Stimulated activated CD4-positive, alpha-beta T cell treated with anti-CD3 and anti-CD28 coated beads, Interleukin-4, amount 100 ng/mL, for 4 hours (primary cell): ENCODE data around the gene HSPA12B.
A peak's percentile ranks its signal among the peaks of the same experiment; 100 is the strongest.

Source experiments
- DNase-seq, 2 experiments: peaks; one replicate each; pipeline ENCODE4 v3.0.0-alpha.2; 2020

Gene HSPA12B

DNA sequence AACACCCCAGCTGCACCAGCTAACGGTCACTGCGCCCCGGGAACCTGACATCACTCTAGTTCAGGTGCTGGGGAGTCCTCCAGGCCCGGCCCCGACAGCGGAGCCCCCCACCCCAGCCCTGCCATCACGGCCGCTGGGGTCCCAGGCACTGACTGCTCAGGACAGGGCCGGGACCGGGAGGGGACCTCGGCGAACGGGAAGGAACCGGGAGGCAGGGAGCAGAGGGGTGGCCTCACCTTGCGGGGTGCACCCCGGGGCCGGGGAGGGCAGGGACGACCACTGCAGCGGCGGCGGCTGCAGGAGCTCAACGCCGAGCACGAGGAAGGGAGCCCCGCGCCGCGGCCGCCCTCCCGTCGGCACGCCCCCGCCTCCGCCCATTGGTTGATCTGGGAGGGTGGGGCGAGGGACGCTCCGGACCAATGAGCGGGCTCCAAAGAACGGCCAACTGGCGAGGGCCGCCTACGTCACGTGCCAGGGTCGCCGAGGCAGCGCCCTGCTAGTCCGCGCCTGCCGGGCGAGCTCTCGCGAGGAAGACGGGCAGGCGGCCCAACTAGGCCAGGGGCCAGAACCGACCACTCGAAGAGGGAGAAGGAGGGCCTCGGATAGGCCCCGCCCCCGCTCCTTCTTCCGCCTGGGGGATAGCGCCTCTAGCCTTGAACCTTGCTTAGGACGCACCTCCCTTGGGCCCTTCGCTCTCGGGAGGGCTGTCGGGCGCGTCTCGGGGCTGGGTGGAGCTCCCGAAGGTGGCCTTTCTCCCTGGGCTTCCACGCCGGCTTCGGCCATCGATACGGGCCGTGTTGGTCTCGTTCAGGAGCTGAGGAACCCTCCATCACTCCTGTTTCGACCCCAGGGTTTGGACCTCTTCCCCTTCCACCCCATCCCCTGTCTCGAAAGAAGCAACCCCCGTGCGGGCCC lies 35.2 kb downstream of the HSPA12B start, which contains the start of gene ADISSP:
TSS of gene ADISSP (minus strand) at position 327 of the 915 bp plus-strand sequence. CDS start 7,653 bp downstream, outside the sequence.
- peak; percentile 96 for DNase-seq

DNA sequence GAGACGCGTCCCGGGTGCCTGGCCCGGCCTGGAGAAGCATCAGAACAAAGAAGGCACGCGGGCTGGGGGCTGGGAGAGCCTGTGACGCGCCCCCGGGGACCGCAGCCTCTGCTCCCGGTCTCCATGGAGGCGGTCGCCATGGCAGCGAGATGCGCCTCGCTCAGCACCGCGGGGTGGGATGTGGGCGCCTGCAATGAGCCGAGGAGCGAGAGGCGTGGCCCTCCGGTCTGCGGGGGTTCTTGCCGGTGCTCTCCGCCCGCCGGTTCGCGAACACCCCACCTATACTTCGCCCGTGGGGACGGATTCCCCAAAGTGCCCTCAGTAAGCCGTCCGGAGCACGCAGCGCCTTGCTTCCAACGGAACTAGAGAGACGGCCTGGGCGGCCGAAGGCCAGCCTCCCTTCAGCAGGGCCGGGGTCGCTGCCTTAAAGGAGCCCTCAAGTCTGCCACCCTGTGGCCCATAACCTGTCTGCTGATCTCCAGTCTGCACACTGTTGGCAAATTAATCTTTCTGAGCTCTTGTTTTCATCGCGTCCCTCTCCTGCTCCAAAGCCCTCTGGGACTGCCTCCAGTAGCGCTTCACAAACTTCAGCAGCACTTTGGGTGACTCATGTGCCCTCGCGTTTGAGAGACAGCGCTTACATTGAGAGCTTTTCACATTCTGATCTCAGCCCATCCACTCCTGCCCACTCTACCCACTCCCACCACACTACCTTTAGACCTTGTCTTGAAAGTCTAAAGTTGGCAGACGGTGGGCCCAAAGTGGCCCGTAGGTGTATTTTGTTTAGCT lies 36.1 kb downstream of the HSPA12B start:
- peak; percentile 73 to 83 for DNase-seq

DNA sequence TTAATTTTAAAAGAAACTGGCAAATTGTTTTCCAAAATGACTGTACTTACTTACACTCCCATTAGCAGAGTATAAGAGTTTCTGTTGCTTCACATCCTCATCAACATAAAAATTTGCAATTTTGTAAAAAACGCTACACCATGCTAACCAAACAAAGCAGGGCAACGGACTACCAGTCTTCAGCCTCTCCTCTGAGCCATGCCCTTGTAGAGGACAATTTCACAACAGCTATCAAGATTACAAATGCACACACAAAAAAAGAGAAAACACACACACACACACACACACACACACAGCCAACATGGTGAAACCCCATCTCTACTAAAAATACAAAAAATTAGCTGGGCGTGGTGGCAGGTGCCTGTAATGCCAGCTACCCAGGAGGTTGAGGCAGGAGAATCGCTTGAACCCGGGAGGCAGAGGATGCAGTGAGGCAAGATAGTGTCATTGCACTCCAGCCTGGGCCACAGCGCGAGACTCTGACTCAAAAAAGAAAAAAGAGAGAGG lies 39.1 kb downstream of the HSPA12B start:
- no peak for DNase-seq

DNA sequence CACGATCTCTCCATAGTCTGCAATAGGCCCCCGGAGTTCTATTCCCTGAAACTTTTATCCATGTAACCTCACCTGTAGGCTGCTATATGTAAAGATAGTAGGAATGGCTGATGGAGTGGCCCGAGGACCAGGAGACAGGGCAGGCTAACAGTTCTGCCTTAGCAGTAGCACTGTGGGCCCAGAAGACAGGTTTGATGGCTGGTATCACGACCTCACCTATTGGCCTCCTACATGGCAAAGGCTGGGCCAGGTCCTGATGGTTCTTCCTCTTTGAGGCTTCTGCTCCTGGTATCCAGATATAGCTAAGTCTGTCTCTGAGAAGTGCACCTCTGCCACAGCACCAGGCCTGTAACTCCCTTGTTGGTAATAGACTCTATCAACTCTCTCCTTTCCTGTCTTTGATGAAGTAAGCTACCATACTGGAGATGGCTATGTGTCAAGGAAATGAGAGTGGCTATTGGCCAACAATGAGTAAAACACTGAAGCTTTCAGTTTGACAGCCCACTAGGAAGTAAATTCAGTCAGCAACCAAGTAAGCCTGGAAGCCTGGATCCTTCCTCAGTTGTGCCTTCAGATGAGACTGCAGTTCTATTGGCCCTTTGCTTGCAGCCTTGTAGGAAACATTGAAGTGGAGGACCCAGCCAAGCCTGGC lies 43.1 kb downstream of the HSPA12B start:
- DNase-seq: no peak

DNA sequence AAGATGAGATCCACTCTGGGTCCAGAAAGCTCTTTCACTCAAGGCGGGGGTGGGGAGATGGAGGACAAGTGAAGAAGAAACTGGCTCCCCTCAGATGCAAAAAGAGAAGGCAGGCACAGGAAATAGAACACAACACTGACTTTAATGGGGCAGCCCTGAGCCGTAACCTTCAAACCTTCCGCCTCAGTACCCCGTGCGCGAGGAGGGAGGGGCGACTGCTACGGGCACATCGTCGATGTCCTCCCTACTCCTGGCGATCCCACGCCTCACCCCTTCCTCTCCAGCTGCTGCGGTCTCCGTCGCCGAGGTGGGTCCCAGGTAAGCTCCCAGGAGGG lies 44.9 kb downstream of the HSPA12B start:
- no peak for DNase-seq

DNA sequence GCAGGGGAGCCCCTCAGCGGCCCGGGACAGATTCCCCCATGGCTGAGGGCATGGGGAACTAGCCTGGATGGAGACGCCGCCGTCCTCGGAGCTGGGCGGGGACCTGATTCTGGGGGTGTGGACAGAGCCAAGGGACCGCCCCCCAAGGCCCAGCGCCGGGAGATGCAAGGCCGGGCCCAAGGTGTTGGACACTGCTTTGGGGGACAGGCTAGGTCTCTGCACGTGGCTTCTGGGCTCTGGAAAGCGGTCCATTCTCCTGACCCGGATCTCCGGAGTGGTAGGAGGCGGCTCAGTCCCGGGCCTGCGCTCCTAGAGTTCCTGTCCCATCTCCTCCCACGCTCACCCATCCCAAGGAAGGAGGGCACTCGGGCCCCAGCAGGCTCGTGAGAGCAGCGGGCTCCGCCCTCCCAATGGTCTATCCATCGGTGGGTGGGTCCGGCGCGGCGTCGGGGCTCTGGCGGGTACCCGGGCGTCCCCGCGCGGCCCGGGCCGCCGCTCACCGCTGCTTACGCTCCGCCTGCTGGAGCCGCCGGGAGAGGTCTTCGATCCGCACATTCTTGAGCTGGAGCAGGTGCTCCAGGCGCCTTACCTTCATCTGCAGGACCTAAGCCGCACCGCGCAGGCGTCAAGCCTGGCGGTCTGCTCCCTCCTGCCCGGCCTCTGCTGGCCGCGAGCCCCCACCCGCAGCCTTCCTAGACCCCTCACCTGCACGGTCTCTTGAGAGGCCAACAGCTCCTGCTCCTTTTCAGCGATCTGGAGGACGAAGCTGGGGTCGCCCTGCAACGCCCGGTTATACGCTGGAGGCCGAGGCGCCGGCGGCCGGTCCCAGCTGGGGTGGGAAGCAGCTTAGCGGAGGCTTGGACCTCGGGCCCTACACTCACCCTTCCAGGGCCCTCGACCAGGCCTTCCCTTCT lies 45.5 kb downstream of the HSPA12B start:
- DNase-seq: peak in 1 of 2 experiments; percentile 48

DNA sequence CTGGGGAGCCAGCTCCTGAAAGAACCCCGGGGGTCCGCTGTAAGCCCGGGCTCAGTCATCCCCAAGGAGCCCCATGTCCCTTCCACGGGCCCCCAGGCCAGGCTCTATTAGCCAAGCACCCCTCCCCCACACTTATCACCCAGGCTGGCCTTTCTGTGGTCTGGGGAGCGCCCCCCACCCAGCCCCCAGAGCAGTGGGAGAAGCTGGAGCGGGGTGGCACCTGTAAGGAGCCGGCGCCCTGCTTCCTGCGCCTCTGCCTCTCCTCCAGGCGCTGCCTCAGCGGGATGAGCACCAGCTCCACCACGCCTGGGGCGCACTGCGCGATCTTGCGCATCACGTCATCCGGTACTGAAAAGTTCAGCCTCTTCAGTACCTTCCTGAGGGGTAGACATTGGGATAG lies 46.5 kb downstream of the HSPA12B start:
- DNase-seq: no peak

DNA sequence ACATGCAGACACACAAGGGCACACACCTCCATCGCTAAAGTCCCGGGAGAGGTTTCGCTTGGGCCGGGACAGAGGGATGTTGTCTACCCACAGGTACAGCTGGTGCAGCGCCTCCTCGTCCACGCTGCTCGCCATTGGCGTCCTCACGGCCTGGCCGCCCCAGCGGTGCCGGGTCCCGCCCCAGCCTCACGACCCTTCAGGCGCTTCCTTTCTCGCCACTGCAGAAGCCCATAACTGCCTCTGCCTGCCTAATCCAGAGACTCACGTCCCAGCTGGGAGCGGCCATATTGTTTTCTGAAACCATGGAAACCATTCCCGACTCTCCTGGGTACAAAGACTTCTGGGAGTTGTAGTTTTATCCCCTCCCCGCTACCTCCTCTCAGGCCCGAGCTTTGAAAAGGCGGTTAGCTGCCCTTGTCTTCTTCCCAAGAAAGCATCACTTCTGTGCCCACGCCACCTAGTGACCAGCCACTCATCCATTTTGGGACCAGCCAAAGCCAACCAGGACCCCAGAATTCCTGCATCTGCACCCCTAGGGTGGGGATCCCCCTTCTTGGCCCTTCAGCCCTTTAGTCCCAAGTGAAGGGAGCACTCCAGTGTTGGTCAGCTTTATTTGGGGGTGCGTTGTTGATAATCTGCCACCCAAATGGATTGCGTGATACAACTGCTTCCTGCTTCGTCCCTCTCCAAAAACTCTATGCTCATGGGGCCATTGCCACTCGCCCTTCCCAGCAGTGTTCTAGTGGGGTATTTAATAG lies 48.8 kb downstream of the HSPA12B start, which contains the start of gene SPEF1:
TSS of gene SPEF1 (minus strand) at position 296 of the 758 bp plus-strand sequence. CDS start at position 135, 161 bp downstream.
- peak in 1 of 2 experiments; percentile 33 for DNase-seq

DNA sequence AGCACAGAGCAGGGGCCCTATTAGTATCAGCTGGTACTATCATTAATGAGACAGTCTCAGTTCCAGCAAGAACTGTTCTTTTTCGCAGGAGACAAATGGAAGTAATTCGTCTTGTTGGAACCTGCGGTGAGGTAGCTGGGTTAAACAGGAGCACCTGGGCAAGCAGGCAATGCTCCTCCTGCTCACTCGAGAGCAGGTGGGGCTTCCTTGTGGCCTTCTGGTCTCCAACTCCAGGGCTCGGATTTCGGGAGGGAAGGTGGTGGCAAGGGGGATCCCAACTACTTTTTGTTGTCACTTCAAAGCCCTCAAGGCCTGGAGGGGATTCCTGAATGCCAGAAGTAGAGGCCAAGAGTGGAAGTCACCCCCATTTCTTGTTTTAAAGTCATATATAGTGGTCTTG lies 50.1 kb downstream of the HSPA12B start:
- no peak for DNase-seq

DNA sequence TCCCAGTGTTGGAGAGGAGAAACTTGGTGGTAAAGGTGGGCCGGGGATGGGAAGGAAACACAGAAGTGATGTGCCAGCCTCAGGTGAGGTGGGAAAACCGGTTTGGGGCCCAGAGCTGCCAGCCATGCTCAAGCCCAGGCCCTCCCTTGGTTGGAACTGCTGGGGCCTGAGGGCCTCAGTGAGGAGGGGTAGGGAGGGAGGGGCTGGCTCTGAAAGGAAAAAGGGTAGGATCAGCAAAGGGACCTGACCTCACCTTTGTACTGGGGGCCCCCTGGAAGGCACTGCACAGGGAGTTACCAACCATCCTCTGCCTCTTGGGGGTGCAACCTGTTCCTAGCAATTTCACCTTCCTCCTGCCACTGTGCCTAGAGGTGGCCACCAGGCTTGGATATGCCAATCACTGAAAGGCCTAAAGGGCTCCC lies 50.6 kb downstream of the HSPA12B start:
- DNase-seq: no peak

DNA sequence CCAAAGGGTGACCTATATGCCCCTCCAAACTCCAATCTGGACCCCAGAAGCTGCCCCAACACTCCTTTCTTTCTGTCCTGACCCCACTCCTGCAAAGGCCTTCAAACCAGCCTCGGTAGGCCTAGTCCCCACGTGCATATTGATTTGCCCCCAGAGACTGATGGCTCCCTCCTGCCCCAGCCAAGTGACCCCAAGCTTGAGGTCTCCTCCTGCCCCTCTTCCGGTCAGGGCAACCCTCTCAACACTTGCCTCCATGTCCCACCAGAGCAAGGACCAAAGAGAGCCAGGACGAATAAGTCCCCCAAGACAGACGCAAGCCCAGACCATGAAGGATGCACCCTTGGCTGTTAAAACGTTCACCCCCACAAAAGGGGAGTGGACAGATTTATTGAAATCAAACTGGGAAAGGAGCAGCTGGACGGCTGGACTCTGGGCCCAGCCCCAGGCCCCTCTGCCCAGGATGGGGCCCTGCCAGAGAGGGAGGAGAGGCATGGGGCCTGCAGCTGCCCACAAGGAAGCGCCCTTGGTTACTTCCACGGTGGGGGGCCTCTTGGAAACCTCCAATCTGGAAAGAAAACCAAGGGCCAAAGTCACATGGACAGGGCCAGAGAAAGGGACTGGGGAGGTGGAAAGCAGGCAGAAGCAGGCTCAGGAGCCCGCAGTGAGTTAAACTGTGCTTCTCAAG lies 51.2 kb downstream of the HSPA12B start:
- DNase-seq: no peak

DNA sequence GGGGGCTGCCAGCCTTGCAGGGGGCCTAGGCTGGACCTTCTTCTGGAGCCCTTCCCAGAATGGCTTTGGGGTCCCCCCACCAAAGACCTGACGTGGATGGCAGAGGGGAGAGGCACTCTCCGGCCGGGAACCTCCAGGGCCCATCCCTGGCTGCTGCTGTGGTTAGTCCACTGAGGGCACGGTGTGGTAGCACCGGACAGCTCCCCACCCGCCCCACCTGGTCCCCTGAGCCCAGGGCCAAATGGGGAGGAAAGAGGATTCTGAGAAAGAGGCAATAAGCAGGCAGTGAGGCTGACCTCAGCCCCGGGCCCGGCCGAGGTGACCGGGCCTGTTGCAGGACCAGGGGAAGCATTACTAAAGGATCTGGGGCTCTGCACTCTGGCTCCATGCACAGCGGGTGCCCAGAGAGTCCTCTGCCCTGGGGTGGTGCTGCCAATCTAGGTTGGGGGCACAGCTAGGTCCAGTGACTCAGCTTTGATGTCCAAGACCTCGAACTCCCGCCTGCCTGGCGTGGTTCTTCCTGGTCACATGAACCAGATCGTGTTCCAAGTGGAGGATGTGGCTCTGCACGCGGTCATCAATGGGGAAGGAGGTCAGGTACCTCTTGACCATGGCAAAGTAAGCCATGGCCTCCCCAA lies 51.9 kb downstream of the HSPA12B start:
- no peak for DNase-seq

DNA sequence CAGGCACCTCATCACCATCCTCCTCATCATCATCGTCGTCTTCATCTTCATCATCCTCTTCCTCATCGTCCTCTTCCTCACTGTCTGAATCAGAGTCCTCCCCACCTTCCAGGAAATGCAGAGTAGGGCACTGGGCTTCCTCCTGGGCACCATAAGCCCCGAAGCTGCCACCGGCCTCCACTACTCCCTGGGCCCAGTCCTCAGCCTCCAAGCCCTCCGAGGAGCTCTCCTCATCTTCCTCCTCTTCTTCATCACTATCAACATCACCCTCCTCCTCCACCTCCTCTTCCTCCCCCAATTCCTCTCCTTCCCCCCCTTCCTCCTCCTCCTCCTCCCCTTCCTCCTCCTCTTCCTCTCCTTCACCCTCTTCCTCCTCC lies 52.4 kb downstream of the HSPA12B start:
- no peak for DNase-seq

DNA sequence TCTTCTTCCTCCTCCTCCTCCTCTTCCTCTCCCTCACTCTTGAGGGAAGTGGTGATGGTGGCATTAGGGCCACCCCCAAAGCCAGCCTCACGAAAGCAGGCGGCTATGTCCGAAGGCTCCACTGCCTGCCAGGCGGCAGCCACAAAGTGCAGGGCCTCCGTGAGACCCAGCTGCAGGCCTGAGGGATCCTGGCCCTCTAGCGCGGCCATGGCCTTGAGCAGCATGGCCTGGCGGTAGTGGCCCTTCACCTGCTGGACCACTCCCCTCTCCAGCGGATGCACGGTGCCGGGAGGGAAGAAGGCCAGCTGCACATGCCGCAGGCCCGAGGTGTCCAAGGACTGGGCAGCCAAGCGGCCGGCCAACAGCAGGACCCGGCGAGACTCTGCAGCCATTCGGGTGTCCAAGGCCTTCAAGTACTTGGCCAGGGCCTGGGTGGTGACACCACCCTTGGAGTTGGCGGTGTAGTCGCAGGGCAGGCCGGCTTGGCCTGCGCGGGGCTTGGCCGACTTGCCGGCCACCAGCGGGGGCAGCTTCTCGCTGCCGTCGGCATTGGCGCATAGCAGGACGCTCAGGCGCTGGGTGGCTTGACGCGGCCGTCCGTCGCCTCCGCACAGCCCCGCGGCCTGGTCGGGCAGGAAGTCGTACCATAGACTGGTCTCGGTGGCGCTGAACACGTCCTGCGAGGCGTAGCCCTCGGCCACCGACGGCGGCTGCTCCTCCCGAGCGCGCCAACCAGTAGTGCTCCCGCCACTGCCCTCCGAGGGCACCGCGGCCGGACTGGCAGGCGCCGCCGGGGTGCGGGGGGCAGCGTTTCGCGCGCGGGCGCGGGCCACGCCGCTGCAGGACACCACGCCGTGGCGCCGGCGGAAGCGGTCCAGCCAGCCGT lies 53.0 kb downstream of the HSPA12B start:
- no peak for DNase-seq

DNA sequence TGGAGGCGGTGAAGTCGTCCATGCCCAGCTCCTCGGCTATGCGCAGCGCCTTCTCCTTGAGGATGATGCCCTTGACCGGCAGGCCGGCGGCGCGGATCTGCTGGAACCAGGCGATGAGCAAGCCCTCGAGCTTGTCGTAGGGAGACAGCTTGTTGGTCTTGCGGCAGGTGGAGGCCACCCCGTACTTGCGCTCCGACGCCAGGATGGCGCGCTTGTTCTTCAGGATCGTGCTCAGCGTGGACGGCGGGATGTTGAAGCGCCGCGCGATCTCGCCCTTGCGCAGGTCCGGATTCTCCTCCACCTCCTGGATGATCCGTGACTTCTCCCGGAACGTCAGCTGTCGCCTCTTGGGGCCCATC lies 53.6 kb downstream of the HSPA12B start:
- DNase-seq: peak in 1 of 2 experiments; percentile 34

DNA sequence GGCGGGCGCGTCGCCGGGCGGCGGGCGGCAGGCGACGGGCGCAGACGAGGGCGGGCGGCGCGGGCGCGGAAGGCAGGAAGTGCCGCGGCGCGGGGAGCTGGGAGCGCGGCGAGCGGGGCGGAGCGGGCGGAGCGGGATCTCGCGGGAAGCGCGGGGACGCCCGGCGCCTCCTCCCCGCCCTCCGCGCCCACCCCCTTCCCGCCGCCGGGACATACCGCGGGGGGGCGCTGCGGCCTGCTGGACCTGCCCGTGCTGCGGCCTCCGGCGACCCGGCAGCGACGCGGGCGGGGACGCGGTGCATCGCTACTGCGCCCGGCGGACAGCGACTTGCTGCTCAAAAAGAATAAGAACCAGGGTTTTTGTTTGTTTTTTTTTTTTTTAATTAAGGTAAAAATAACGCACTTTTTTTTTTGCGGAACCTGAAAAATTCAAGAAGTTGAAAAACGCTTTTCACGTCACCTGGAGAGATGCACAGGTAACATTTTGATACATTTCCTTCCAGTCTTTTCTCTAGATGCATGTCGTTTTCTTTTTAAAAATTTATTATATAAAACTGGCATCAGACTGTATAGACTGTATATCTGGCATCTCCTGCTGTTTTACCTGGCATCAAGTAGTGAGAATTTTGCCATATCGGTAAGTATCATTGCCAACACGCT lies 54.3 kb downstream of the HSPA12B start, which contains the start of gene CENPB:
TSS of gene CENPB (minus strand) at position 76 of the 659 bp plus-strand sequence. CDS start 257 bp downstream, outside the sequence.
- peak; percentile 83 to 93 for DNase-seq

DNA sequence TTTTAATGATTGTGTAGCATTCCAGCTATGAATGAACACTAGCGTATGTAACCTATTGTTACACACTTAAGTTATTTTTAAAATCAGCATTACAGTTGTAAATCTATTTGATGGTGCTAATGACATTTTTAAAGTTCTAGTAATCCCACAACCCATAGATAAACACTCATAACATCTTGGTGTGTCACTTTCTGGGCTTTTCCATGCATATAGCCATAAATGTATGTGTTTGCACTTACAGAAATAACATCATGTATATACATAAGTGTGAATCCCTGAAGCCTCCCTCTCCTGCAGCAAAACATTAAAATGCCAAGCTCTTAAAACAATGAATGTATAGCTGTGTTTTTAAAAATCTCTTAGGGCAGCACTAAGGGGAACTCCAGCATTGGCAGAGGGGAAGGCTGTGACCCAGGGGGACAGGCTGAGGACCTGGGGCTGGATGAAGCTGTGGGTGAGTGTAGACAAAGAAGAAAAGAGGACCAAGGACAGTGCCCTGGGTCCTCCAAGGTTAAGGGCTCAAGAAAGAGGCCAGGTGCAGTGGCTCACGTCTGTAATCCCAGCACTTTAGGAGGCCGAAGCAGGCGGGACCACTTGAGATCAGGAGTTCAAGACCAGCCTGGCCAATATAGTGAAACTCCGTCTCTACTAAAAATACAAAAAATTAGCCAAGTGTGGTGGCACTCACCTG lies 55.0 kb downstream of the HSPA12B start:
- no peak for DNase-seq
